B cell (primary cell): Measurements from ENCODE around the gene RPL27.

Source experiments
- CTCF ChIP-seq: fragments of 200-600 bp; IDR thresholded peaks from one replicate; pipeline ENCODE4 v1.8.0; 2022; ENCODE audit warnings: antibody characterized with exemption, mild to moderate bottlenecking
- EZH2 ChIP-seq: IDR thresholded peaks from 2 replicates; pipeline ENCODE4 v1.6.1; 2012; ENCODE audit warnings: borderline replicate concordance, low read depth, mild to moderate bottlenecking, moderate library complexity, low read length; ENCODE audit not compliant: insufficient read depth, poor library complexity, severe bottlenecking

DNA sequence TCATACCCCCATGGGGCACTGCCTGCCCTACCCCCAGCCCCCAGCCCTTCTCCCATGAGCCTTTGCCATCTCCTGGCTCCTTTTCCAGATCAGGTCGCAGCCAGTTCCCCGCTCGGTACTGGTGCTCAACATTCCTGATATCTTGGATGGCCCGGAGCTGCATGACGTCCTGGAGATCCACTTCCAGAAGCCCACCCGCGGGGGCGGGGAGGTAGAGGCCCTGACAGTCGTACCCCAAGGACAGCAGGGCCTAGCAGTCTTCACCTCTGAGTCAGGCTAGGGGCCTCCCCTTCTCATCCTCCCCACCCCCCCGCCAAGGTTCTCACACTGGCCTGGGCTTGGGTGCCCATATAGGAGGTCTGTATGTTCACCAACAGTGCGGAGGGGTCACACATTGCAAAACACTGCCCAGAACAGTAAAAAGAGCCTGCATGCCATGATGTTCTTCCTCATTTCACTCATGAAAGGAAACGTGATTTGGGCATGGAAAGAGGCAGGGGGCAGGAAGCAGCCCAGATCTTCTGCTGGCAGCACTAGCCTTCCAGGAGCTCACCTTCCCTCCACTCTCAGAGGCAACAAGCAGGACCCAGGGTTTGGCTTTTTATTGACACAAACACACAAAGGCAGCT is 15.9 kb downstream of the RPL27 start:
- TF ChIP-seq CTCF, result no peak
- no peak for TF ChIP-seq EZH2
